PC-3 (cell line): ENCODE results near the gene ENTHD1. TPM values are rescaled to one million over a fixed set of nuclear protein-coding genes. Genes with fewer than 3 reads are reported as not detected.

Experiments
- ATAC-seq: fragments of 200-7000 bp; cut with Tn5 transposase; 2 replicates; pipeline ENCODE4 v1.9.1; 2020; ENCODE audit warnings: mild to moderate bottlenecking, moderate library complexity
- BruUV-seq: library from RNA; stranded (reverse); fragments of 400-500 nt; replicated peaks from 2 replicates; lab custom pipeline; 2021; lab: Mats Ljungman, UMichigan
- CTCF ChIA-PET: fragments of 300-600 bp; sonication (Branson Sonifier 250); formaldehyde crosslinking; loops from one replicate; lab custom pipeline; 2022; ENCODE audit warnings: antibody characterized with exemption; lab: Charles Lee
- POLR2A ChIA-PET: fragments of 300-600 bp; sonication (Branson Sonifier 250); formaldehyde crosslinking; loops from one replicate; lab custom pipeline; 2022; ENCODE audit warnings: antibody characterized with exemption; ENCODE audit not compliant: unreplicated experiment; lab: Charles Lee
- DNase-seq: peaks from one replicate; pipeline ENCODE4 v3.0.0-alpha.2; 2015
- H2AFZ ChIP-seq: fragments of 300-600 bp; sonication (generic); 2 replicates; pipeline ENCODE4 v1.6.0; 2016; ENCODE audit warnings: antibody characterized with exemption, low read length
- H3F3A ChIP-seq: fragments of 300-600 bp; sonication (generic); one replicate; pipeline ENCODE4 v1.6.0; 2017; ENCODE audit warnings: antibody characterized with exemption, low read length, control low read depth, mild to moderate bottlenecking; ENCODE audit not compliant: unreplicated experiment
- H3K27ac ChIP-seq: fragments of 300-600 bp; sonication (generic); 2 replicates; pipeline ENCODE4 v1.5.1; 2016; ENCODE audit warnings: mild to moderate bottlenecking, low read length
- H3K27me3 ChIP-seq: fragments of 300-600 bp; sonication (generic); 2 replicates; pipeline ENCODE4 v1.6.1; 2016; ENCODE audit warnings: low read length, mixed read lengths
- H3K36me3 ChIP-seq: fragments of 300-600 bp; sonication (generic); 2 replicates; pipeline ENCODE4 v1.6.1; 2016; ENCODE audit warnings: low read depth, mixed run types, low read length, mixed read lengths
- H3K4me1 ChIP-seq: fragments of 300-600 bp; sonication (generic); 2 replicates; pipeline ENCODE4 v1.5.1; 2016; ENCODE audit warnings: low read length; ENCODE audit not compliant: insufficient read depth
- H3K4me2 ChIP-seq: fragments of 300-600 bp; sonication (generic); 2 replicates; pipeline ENCODE4 v1.6.0; 2016; ENCODE audit warnings: low read length
- H3K4me3 ChIP-seq: fragments of 300-600 bp; sonication (generic); 2 replicates; pipeline ENCODE4 v1.5.1; 2016; ENCODE audit warnings: mild to moderate bottlenecking, low read length, mixed read lengths
- H3K79me2 ChIP-seq: fragments of 300-600 bp; sonication (generic); 2 replicates; pipeline ENCODE4 v1.6.1; 2017; ENCODE audit warnings: low read length, mixed read lengths
- H3K9ac ChIP-seq: fragments of 300-600 bp; sonication (generic); 2 replicates; pipeline ENCODE4 v1.6.0; 2016; ENCODE audit warnings: mild to moderate bottlenecking, low read length
- H3K9me2 ChIP-seq: fragments of 300-600 bp; sonication (generic); replicated peaks from 2 replicates; pipeline ENCODE4 v1.6.1; 2016; ENCODE audit warnings: mixed run types, low read length, mixed read lengths
- H3K9me3 ChIP-seq: fragments of 300-600 bp; sonication (generic); 2 replicates; pipeline ENCODE4 v1.6.1; 2016; ENCODE audit warnings: low read length, mixed read lengths
- H4K20me1 ChIP-seq: fragments of 300-600 bp; sonication (generic); 2 replicates; pipeline ENCODE4 v1.6.1; 2016; ENCODE audit warnings: low read length, mixed read lengths
- EZH2 ChIP-seq: fragments of 300-600 bp; sonication (generic); IDR thresholded peaks from one replicate; pipeline ENCODE4 v1.6.1; 2017; ENCODE audit warnings: antibody characterized with exemption, mild to moderate bottlenecking, low read length; ENCODE audit not compliant: unreplicated experiment
- EZH2phosphoT487 ChIP-seq: fragments of 300-600 bp; sonication (generic); IDR thresholded peaks from 2 replicates; pipeline ENCODE4 v1.6.1; 2018; ENCODE audit warnings: mild to moderate bottlenecking, antibody characterized with exemption, low read length, borderline replicate concordance
- intact Hi-C: fragments of 100-400 bp; cut with micrococcal nuclease; formaldehyde crosslinking; loops from 2 replicates; pipeline ENCODE4 v1.9.0; 2023
- total RNA-seq: library from RNA; depleted of rRNA; stranded (reverse); fragments of >200 nt; gene quantifications from 2 replicates; pipeline ENCODE4 v1.2.3, GENCODE V29; 2014; rRNA removed
- TF ChIP-seq, protein P1 (sequence below): fragments of 300-600 bp; sonication (generic); conservative IDR thresholded peaks from 2 replicates; pipeline ENCODE4 v1.5.1; 2017; ENCODE audit warnings: antibody characterized with exemption, low read depth, mild to moderate bottlenecking, low read length

ENTHD1 gene
- total RNA-seq, 1 experiment from 2014 or later: not detected

DNA sequence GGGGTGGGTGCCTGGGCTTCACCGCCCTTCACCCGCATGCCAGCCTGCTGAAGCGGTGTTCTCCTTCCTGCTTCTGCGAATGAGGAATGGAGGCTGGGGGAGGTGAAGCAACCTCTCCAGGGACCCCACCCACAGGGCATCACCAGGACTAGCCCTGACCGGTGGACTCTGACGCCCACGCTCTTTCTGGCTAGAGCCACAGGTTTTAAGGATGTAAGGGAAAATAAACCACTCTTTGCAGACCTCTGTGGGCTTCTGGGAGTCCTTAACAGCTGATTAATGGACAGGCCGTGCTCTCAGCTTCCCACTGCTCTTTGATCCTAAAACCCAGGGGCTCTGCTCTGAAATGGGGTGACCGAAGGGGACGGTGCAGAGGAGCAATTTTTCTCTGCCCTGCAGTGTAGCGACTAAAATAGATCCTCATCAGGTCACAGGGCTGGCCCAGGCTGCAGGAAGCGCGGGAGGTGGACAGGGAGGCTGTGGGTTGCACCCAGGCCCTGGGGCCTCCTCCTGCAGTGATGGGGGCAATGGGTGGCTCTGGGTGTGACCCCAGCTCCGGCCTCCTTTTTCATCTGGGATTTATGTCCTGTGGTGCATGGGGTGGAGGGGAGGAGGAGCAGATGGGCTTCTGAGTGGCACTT, 195.7 kb downstream of the ENTHD1 start:
- intact Hi-C loops: no loop called here
- peaks cover 20% of the 10 kb centered on the region; the same call in 1 of the 2 replicates for H3K27me3 ChIP-seq

DNA sequence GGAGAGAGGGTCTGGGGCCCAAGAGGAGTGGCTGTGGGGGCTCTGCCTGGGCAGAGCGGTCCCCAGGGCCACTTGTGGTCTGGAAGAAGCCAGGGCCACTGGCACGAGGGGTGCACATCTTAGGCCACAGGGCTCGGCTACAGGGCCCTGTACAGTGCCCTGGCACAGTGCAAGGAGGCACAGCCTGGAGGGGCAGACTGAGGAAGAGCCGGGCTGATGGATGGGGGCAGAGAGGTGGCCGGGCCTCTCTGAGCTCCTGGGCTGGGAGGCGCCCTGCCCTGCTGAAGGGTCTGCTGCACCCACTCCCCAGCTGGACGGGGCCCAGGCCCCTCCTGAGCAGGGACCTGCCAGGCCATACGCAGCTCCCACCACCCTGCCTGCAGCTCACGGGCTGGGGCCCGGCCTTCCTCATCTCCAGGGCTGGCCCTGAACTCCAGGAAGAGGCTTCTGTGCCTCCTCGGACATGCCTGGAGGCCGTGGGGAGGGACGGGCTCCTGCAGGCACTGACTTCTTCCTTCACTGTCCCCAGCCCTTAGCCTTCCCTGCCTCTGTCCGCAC, 199.5 kb downstream of the ENTHD1 start:
- H3K9me3 ChIP-seq: no peaks in the 10 kb centered on the region
- peaks cover 3% of the 10 kb centered on the region; the same call in 1 of the 2 replicates for H3K27me3 ChIP-seq
- TF ChIP-seq EZH2: no peak
- no peak for TF ChIP-seq EZH2phosphoT487
- TF ChIP-seq, protein P1, sequence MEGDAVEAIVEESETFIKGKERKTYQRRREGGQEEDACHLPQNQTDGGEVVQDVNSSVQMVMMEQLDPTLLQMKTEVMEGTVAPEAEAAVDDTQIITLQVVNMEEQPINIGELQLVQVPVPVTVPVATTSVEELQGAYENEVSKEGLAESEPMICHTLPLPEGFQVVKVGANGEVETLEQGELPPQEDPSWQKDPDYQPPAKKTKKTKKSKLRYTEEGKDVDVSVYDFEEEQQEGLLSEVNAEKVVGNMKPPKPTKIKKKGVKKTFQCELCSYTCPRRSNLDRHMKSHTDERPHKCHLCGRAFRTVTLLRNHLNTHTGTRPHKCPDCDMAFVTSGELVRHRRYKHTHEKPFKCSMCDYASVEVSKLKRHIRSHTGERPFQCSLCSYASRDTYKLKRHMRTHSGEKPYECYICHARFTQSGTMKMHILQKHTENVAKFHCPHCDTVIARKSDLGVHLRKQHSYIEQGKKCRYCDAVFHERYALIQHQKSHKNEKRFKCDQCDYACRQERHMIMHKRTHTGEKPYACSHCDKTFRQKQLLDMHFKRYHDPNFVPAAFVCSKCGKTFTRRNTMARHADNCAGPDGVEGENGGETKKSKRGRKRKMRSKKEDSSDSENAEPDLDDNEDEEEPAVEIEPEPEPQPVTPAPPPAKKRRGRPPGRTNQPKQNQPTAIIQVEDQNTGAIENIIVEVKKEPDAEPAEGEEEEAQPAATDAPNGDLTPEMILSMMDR: no peak
- H3K4me3 ChIP-seq: no peak overlapping the region
- BruUV-seq: no TSS peak
- no peaks in the 10 kb centered on the region for H3K79me2 ChIP-seq
- H3K36me3 ChIP-seq: no peaks in the 10 kb centered on the region
- no peak overlapping the region for H3K27ac ChIP-seq
- ChIA-PET POLR2A (no interaction called here), CTCF (no interaction called here)
- no peak overlapping the region for H2AFZ ChIP-seq
- ATAC-seq (no peak), DNase-seq (no peak)
- H3K4me1 ChIP-seq: no peaks in the 10 kb centered on the region
- intact Hi-C loops: no loop called here
- no peaks in the 10 kb centered on the region for H4K20me1 ChIP-seq
- no peaks in the 10 kb centered on the region for H3F3A ChIP-seq
- no peak overlapping the region for H3K9ac ChIP-seq
- no peak overlapping the region for H3K4me2 ChIP-seq
- no peaks in the 10 kb centered on the region for H3K9me2 ChIP-seq

More for the DNA sequence above, 195.7 kb downstream of the ENTHD1 start:
- Histone ChIP-seq H3K9me2 (no peaks in the 10 kb centered on the region), H3K79me2 (no peaks in the 10 kb centered on the region), H4K20me1 (no peaks in the 10 kb centered on the region), H3K27ac (no peak overlapping the region), H3K4me2 (no peak overlapping the region), H3K4me3 (no peak overlapping the region), H2AFZ (no peak overlapping the region), H3F3A (no peaks in the 10 kb centered on the region), H3K9me3 (no peaks in the 10 kb centered on the region), H3K9ac (no peak overlapping the region), H3K4me1 (no peaks in the 10 kb centered on the region), H3K36me3 (no peaks in the 10 kb centered on the region)
- POLR2A ChIA-PET: no interaction called here
- DNase-seq: no peak
- TF ChIP-seq, protein P1: no peak
- TF ChIP-seq EZH2phosphoT487: no peak
- no peak for TF ChIP-seq EZH2
- CTCF ChIA-PET: no interaction called here
- no peak for ATAC-seq
- BruUV-seq: no TSS peak

Other genes starting within 250 kb of the ENTHD1 start
- 0.52 TPM in 1 of 2 replicates, not detected in the other for gene GRAP2, start 7.3 kb upstream of the ENTHD1 start, total RNA-seq
- not detected in 2 replicates for gene TMA7B, start 66.6 kb upstream of the ENTHD1 start, total RNA-seq
- 5.5 and 9.2 TPM in 2 replicates for gene FAM83F, start 101.2 kb upstream of the ENTHD1 start, total RNA-seq